Heart right ventricle (tissue), 16 donors: ENCODE results near the gene DAZAP1. TPM values are rescaled to one million over a fixed set of nuclear protein-coding genes. Genes with fewer than 3 reads are reported as not detected.

ENCODE experiments used
- ATAC-seq, 8 donors: fragments of 200-7000 bp; cut with Tn5 transposase; one replicate each; pipeline ENCODE4 v1.9.1; 2020; ENCODE audit warnings: mild to moderate bottlenecking in 8 of 8, moderate library complexity in 8 of 8, moderate number of reproducible peaks in 1 of 8
- DNase-seq, 2 donors: peaks; one replicate each; pipeline ENCODE4 v3.0.0-alpha.2; 2020
- H3K27ac ChIP-seq, 10 donors: fragments of 200-600 bp; sonication (generic) in 2 of 10; one replicate each; pipeline versions ENCODE4 v1.5.0 to v1.8.0; 2020 to 2022; ENCODE audit warnings: mild to moderate bottlenecking in 3 of 10
- H3K27me3 ChIP-seq, 7 donors: fragments of 200-600 bp; one replicate each; pipeline ENCODE4 v1.8.0; 2021 to 2022; ENCODE audit warnings: mild to moderate bottlenecking in 2 of 7
- H3K36me3 ChIP-seq, 9 donors: fragments of 200-600 bp; sonication (generic) in 1 of 9; one replicate each; pipeline versions ENCODE4 v1.5.0 to v1.8.0; 2020 to 2022; ENCODE audit warnings: mild to moderate bottlenecking in 2 of 9
- H3K4me1 ChIP-seq, 9 donors: fragments of 200-600 bp; sonication (generic) in 1 of 9; one replicate each; pipeline versions ENCODE4 v1.5.0 to v1.8.0; 2020 to 2022; ENCODE audit warnings: mild to moderate bottlenecking in 4 of 9
- H3K4me3 ChIP-seq, 10 donors: fragments of 200-600 bp; sonication (generic) in 2 of 10; one replicate each; pipeline versions ENCODE4 v1.5.0 to v1.8.0; 2020 to 2022; ENCODE audit warnings: mild to moderate bottlenecking in 7 of 10, moderate library complexity in 2 of 10
- H3K9me3 ChIP-seq, 11 donors: fragments of 200-600 bp in 10 of 11; sonication (generic) in 2 of 11; one replicate each; pipeline versions ENCODE4 v1.5.0 to v1.8.0; 2013 to 2022; ENCODE audit warnings: mild to moderate bottlenecking in 2 of 11, control low read depth in 1 of 11, moderate library complexity in 1 of 11
- WGBS, 2 donors: extraction: QIAGEN DNeasy Blood & Tissue Kit; methylation state at CpG; one replicate each; pipeline ENCODE4 v1.1.7; 2013; ENCODE audit warnings: inconsistent platforms in 1 of 2; 5-methylcytosine and 5-hydroxymethylcytosine counted together
- intact Hi-C, 10 donors: fragments of 100-400 bp; cut with DNase I; formaldehyde crosslinking; loops; one replicate each; pipeline versions ENCODE4 v1.11.1 to v1.14.2; 2022
- polyA plus RNA-seq, 2 donors: library from polyadenylated mRNA; stranded (reverse); fragments of 200-250 nt; gene quantifications; one replicate each; pipeline ENCODE4 v1.2.3, GENCODE V29; 2013
- total RNA-seq, 10 donors: library from RNA; stranded (reverse); fragmentation: NEBNext Ultra II Directional in 3 of 10; extraction: Animal tissue kit (Norgen Biotek cat#: 25700) in 3 of 10; gene quantifications; one replicate each; pipeline versions ENCODE4 v1.2.1 to v1.2.4, GENCODE V29; 2021 to 2023
- TF ChIP-seq, protein P1 (sequence below), 9 donors: fragments of 200-600 bp; sonication (generic) in 2 of 9; IDR thresholded peaks; one replicate each; pipeline versions ENCODE4 v1.5.0 to v1.8.0; 2021 to 2022; ENCODE audit warnings: antibody characterized with exemption in 9 of 9, mild to moderate bottlenecking in 5 of 9, moderate library complexity in 1 of 9
- donor health status: Arrhythmogenic right ventricular cardiomyopathy.
- donor health status: ischemic (EF 13 %, LVEDD 7.1; RV severe dilation, severe dysfunction).
- donor health status: healthy with polysubstance abuse.
- donor health status: DM: no; HTN: yes; CAD: no.
- donor health status: DM: no; HTN: no; CAD: no.
- donor health status: ischemic (EF 25% LVEDD 6.9; RV normal size, moderate dysfunction).
- donor health status: ischemic (EF 25% LVEDD 5.7; RV mildly dilated, moderate dysfunction).
- donor health status: healthy.
- donor health status: DM: yes; HTN: yes; CAD: no.
- donor health status: Ischemic cardiomyopathy.
- donor health status: ischemic (EF 35%, LVEDD 5.7; RV mildly dilated, moderate dysfunction).
- donor health status: nonischemic (EF 11% LVEDD 7.7; RV severe dilation, severe dysfunction).
- donor health status: DM: yes; HTN: yes; CAD: no.
- donor health status: PGD.
- donor health status: ischemic (EF 29% LVEDD 5.4; RV normal size, mild dysfunction).
- donor health status: nonischemic (EF 23%, LVEDD 6.1; RV moderate dilation, normal function).

Gene DAZAP1
- total and polyA plus RNA-seq, 12 donors, result 56.7 to 111 (median 79.5) TPM

DNA sequence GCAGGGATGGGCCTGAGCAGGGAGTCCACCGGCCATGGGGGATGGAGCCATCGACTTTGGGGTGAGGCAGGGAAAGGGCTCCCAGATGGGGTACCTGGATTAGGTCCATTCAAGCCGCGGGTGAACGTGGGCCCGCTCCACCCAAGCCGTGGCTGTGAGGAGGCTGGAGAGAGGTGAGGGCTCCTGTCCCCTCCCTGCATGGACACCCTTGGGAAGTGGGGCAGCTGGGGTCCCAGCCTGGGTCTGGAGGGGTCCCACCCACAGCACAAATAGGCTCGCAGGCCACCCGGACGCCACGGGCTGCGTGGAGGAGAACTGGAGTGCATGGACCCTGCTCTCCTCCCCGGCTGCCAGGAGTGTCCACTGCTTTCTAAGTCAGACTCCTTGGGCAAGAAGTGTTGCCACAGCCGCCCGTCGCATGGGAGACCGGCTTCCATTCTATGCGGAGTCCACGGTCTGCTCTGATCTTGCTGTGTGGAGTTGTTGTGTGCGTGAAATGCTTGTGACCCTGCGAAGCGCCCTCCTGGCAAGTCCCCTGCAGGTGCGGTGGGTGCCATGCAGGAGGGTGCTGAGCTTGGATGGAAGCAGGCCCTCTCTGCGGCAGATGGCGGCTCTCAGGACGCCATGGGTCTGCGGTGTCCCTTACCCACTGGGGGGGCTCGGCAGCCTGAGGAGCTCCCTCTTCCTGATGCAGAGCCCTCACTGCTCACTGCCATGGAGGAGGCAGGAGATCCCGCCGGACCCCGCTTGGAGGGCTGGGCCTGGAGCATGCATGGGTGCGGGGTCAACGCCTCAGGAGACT lies 2.0 kb downstream of the DAZAP1 start:
- DNase-seq, result no peak
- H3K36me3 ChIP-seq, result peaks cover 0 to 27% (median 3%) of the 10 kb centered on the region in 9 donors
- peak overlapping the region; percentile 68 to 100 (median 99) for H3K4me3 ChIP-seq
- 55 to 56% methylated on average over 33 of the region's 33 CpGs for whole genome bisulfite sequencing, 2 donors
- peaks cover 41 to 68% (median 61%) of the 10 kb centered on the region in 9 donors for H3K4me1 ChIP-seq
- H3K27ac ChIP-seq, result peak overlapping the region in 9 of 10 donors; percentile 94 to 99 (median 98)
- H3K9me3 ChIP-seq, result no peaks in the 10 kb centered on the region
- TF ChIP-seq, protein P1, sequence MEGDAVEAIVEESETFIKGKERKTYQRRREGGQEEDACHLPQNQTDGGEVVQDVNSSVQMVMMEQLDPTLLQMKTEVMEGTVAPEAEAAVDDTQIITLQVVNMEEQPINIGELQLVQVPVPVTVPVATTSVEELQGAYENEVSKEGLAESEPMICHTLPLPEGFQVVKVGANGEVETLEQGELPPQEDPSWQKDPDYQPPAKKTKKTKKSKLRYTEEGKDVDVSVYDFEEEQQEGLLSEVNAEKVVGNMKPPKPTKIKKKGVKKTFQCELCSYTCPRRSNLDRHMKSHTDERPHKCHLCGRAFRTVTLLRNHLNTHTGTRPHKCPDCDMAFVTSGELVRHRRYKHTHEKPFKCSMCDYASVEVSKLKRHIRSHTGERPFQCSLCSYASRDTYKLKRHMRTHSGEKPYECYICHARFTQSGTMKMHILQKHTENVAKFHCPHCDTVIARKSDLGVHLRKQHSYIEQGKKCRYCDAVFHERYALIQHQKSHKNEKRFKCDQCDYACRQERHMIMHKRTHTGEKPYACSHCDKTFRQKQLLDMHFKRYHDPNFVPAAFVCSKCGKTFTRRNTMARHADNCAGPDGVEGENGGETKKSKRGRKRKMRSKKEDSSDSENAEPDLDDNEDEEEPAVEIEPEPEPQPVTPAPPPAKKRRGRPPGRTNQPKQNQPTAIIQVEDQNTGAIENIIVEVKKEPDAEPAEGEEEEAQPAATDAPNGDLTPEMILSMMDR (IDR thresholded peaks at IDR 0.05), result no peak
- ATAC-seq, result peak in 1 of 8 donors; percentile 1
- intact Hi-C loops, result loop anchor here in 4 of 10 donors (10.0 kb wide), 1 partner anchor 135 kb away; the partner anchor contains the start of gene FAM174C (in 4 of the 4)
- H3K27me3 ChIP-seq, result no peaks in the 10 kb centered on the region

GRCh38 chr19:1410136-1410786 lies 2.9 kb downstream of the DAZAP1 start:
- 70 to 72% methylated on average over 23 of the region's 23 CpGs for WGBS, 2 donors
- TF ChIP-seq, protein P1 (IDR thresholded peaks at IDR 0.05), result no peak
- H3K27ac ChIP-seq, result peak overlapping the region in 9 of 10 donors; percentile 60 to 99 (median 78)
- peak overlapping the region in 6 of 10 donors; percentile 13 to 100 (median 99) for H3K4me3 ChIP-seq
- H3K4me1 ChIP-seq, result peaks cover 41 to 75% (median 69%) of the 10 kb centered on the region in 9 donors
- DNase-seq, result no peak
- no peaks in the 10 kb centered on the region for H3K9me3 ChIP-seq
- peaks cover 0 to 29% (median 3%) of the 10 kb centered on the region in 9 donors for H3K36me3 ChIP-seq
- no peaks in the 10 kb centered on the region for H3K27me3 ChIP-seq
- intact Hi-C loops, result loop anchor here in 1 of 10 donors (10.0 kb wide), 1 partner anchor 135 kb away; the partner anchor contains the start of gene FAM174C
- ATAC-seq, result no peak

DNA sequence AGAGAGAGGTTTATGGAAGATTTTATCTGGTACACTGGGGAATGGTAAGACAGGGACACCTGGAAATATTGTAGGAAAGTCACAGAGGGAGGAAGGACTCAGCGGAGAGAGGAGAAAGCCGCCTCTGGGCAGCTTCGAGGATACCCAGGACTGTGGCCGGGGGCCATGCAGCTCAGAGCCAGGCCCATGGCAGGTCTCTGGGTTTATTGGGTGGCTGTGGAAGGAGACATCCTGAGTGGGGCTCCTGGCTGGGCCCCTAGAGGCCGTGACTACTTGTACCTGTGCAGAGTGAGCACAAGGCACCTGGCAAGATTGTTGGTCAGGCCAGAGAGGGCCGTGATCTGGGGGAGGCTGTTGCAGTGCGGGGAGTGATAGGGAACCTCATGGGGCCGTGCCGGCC lies 3.4 kb downstream of the DAZAP1 start:
- peaks cover 46 to 80% (median 75%) of the 10 kb centered on the region in 9 donors for H3K4me1 ChIP-seq
- DNase-seq (no peak), ATAC-seq (no peak)
- H3K4me3 ChIP-seq, result peak overlapping the region in 3 of 10 donors; percentile 13 to 99 (median 99)
- peak overlapping the region in 9 of 10 donors; percentile 60 to 99 (median 78) for H3K27ac ChIP-seq
- intact Hi-C loops, result loop anchor here in 1 of 10 donors (10.0 kb wide), 1 partner anchor 136 kb away; the partner anchor contains the start of gene FAM174C
- H3K36me3 ChIP-seq, result peaks cover 0 to 29% (median 3%) of the 10 kb centered on the region in 9 donors
- WGBS, 2 donors, result 62 to 67% methylated on average over 9 of the region's 9 CpGs
- no peaks in the 10 kb centered on the region for H3K27me3 ChIP-seq
- TF ChIP-seq, protein P1 (IDR thresholded peaks at IDR 0.05), result no peak
- H3K9me3 ChIP-seq, result no peaks in the 10 kb centered on the region
